Subcutaneous preadipocyte (primary cell): ENCODE measurements around the gene CEPT1. TPM values are rescaled to one million over a fixed set of nuclear protein-coding genes. Genes with fewer than 3 reads are reported as not detected.

Source experiments
- small RNA-seq: library from RNA; depleted of rRNA; stranded (forward); fragments of <200 nt; gene quantifications from one replicate; pipeline ENCODE3, GENCODE V24; 2012
- total RNA-seq: library from RNA; depleted of rRNA; stranded (reverse); fragments of >200 nt; gene quantifications from 2 replicates; pipeline ENCODE4 v1.2.3, GENCODE V29; 2012

Gene CEPT1
- 32.5 and 33.4 TPM in 2 replicates for total RNA-seq

DNA sequence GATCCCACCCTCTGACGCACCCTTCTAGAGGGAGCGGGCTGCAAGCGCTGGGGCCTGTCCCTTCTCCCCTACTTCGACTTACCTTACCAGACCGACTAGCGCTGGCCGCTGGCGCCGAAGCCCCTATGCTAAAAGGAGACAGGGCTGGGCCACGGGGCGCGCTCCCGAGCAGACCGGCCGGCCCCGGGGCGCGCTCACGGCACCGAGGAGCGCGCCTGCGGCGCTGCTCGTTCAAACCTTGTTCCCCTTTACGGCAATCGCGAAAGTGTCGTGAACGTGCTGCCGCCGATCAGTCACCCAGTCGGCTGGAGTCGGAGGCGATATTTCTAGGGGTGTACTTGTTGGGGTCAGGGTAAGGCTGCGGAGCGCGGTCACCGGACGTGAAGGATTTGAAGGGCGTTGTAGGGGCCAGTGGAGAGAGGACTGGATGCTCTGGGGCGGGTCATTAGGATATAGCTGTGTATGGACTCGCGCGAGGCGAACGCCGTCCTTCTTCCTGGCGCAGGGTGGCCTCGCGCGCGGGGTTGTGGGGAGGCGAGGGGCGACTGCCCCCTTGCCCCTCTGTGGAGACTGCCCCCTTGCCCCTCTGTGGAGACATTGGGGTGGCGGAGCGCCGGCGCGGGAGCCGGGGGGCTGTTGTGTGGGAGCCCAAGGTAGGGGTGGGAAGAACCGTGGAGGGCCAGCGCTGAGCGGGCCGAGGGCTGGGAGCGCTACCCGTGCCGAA is at the start of gene CEPT1, which contains the start of gene DRAM2:
CEPT1 (plus strand) TSS at position 268 of the 724 bp plus-strand sequence. CDS start 7,492 bp downstream, outside the sequence.
DRAM2 (minus strand) TSS at position 138 of the 724 bp plus-strand sequence. CDS start 8,539 bp downstream, outside the sequence.

GRCh38 chr1:111199881-111200801 is 60.1 kb downstream of the CEPT1 start, which contains the start of gene DENND2D:
DENND2D (minus strand) TSS chr1:111200646; CDS start chr1:111200459, 187 bp downstream.

GRCh38 chr1:111227434-111227833 is 87.4 kb downstream of the CEPT1 start, which contains the start of gene CHI3L2:
CHI3L2 (plus strand) TSS chr1:111227713; CDS start chr1:111227730, 17 bp downstream.

Small RNA genes lying within 50 kb of the gene (small RNA-seq; reads per million reads assigned to genes)
- gene AL355816.1, result not detected

Other genes with a start within 250 kb of the CEPT1 start
- 8.1 and 10.2 TPM in 2 replicates for gene LRIF1, start 176.3 kb upstream of the CEPT1 start, total RNA-seq
- 33.4 and 36.7 TPM in 2 replicates for gene DRAM2, start 130 bp upstream of the CEPT1 start, total RNA-seq
- gene DENND2D, start 60.4 kb downstream of the CEPT1 start, total RNA-seq, result 2.3 and 5.1 TPM in 2 replicates
- 6.2 TPM in 1 of 2 replicates, not detected in the other for gene CHI3L2, start 87.5 kb downstream of the CEPT1 start, total RNA-seq
- gene CHIA, start 150.6 kb downstream of the CEPT1 start, total RNA-seq, result not detected in 2 replicates